GM19193 (cell line): ENCODE results near the gene PRPF4.

Source experiments
- POLR2A ChIP-seq: IDR thresholded peaks from 4 replicates; pipeline ENCODE4 v1.6.1; 2011; ENCODE audit not compliant: insufficient read depth, insufficient read length; ENCODE audit errors: extremely low read depth

PRPF4 gene

GRCh38 chr9:113298311-113298710 is 22.9 kb downstream of the PRPF4 start:
- TF ChIP-seq POLR2A, result no peak

GRCh38 chr9:113298924-113299770 is 23.7 kb downstream of the PRPF4 start:
- TF ChIP-seq POLR2A, result no peak

GRCh38 chr9:113299800-113300292 is 24.4 kb downstream of the PRPF4 start:
- TF ChIP-seq POLR2A, result no peak

- TF ChIP-seq POLR2A, result no peak
Measured at GRCh38 chr9:113301548-113301947, 26.1 kb downstream of the PRPF4 start.

- no peak for TF ChIP-seq POLR2A
Measured at GRCh38 chr9:113302792-113303418, 27.4 kb downstream of the PRPF4 start, which contains the start of gene RNF183. TSS of gene RNF183 (minus strand) at chr9:113303376. CDS start at chr9:113298184, 5,192 bp downstream.

GRCh38 chr9:113306566-113306965 is 31.1 kb downstream of the PRPF4 start:
- TF ChIP-seq POLR2A, result no peak

- no peak for TF ChIP-seq POLR2A
Measured at GRCh38 chr9:113307396-113307975, 32.0 kb downstream of the PRPF4 start.

GRCh38 chr9:113309204-113309813 is 33.9 kb downstream of the PRPF4 start:
- TF ChIP-seq POLR2A, result no peak

GRCh38 chr9:113310538-113310937 is 35.1 kb downstream of the PRPF4 start:
- TF ChIP-seq POLR2A, result no peak

GRCh38 chr9:113311961-113312360 is 36.5 kb downstream of the PRPF4 start:
- no peak for TF ChIP-seq POLR2A

GRCh38 chr9:113313261-113313660 is 37.8 kb downstream of the PRPF4 start:
- no peak for TF ChIP-seq POLR2A

- TF ChIP-seq POLR2A, result no peak
Measured at GRCh38 chr9:113315231-113315630, 39.8 kb downstream of the PRPF4 start.

GRCh38 chr9:113316030-113316429 is 40.6 kb downstream of the PRPF4 start:
- no peak for TF ChIP-seq POLR2A

GRCh38 chr9:113317777-113318176 is 42.3 kb downstream of the PRPF4 start:
- TF ChIP-seq POLR2A, result no peak

- no peak for TF ChIP-seq POLR2A
Measured at GRCh38 chr9:113319054-113319453, 43.6 kb downstream of the PRPF4 start.
